ENCODE data around the gene ZNF793.

The ZNF793 gene

GRCh38 chr19:37506387-37507166 is at the start of gene ZNF793:
TSS of gene ZNF793 (plus strand) at chr19:37506939. CDS start at chr19:37523440, 16,501 bp downstream.
- peak within 1 kb of the TSS; percentile 43 to 99 (median 93) for H3K27ac ChIP-seq

DNA sequence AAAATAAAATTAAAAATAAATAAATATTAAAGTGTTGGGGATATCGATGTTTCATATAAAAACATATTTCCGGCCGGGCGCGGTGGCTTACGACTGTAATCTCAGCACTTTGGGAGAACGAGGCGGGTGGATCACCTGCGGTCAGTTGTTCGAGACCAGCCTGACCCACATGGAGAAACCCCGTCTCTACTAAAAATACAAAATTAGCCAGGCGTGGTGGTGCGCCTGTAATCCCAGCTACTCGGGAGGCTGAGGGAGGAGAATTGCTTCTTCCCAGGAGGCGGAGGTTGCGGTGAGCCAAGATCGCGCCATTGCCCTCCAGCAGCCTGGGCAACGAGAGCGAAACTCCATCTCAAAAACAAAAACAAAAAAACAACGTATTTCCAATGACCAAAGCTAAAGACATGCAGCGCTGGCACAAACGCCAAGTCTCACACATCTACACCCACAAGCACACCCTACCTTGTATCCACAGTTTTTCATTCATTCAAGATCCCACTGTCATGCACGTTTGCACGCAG is 40.4 kb upstream of the ZNF793 start:
- Histone ChIP-seq H3K27ac (peak overlapping the region in 20 of 21 experiments; percentile 67 to 95 (median 84)), H3K4me3 (peak overlapping the region; percentile 67 to 87 (median 75))

More at GRCh38 chr19:37506387-37507166, at the start of gene ZNF793:
- H3K4me3 ChIP-seq = peak within 1 kb of the TSS; percentile 42 to 71 (median 64)

GRCh38 chr19:37466798-37467607 is 39.7 kb upstream of the ZNF793 start, which contains the start of gene ZNF569:
TSS of gene ZNF569 (minus strand) at chr19:37467444. CDS start at chr19:37444921, 22,523 bp downstream.
- peak within 1 kb of the TSS; percentile 67 to 87 (median 78) for H3K4me3 ChIP-seq
- peak within 1 kb of the TSS; percentile 55 to 95 (median 84) for H3K27ac ChIP-seq

DNA sequence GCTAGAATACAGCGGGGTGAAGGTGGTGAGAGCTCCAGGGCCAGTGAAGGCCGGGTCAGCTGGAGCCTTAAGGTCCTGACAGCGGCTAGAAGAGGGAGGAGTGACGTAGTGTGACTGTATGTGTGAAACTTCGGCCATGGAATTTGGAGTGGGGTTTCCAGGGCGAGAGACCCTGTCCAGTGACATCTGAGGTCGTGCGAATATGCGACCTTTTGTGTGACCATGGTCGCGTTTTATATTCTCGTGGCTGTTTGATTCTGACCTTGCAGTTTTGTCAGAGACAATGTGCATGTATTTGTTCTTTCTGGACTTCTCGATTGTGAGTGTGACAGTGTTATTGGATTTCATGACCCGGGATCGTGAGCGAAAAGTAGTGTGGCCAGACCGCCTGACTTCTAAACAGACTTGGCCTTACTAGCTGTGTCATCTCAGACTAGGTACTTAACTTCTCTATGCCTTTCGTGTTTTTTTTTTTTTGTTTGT is 39.1 kb upstream of the ZNF793 start:
- H3K27ac ChIP-seq = peak overlapping the region in 20 of 21 experiments; percentile 67 to 95 (median 84)
- peak overlapping the region; percentile 67 to 87 (median 75) for H3K4me3 ChIP-seq

- Histone ChIP-seq H3K27ac (peak within 1 kb of the TSS; percentile 27 to 93 (median 83)), H3K4me3 (peak within 1 kb of the TSS; percentile 51 to 91 (median 71))
Measured at GRCh38 chr19:37468961-37469777, 37.6 kb upstream of the ZNF793 start, which contains the start of gene ZNF570. TSS of gene ZNF570 (plus strand) at chr19:37469356. CDS start at chr19:37470355, 999 bp downstream.

- Histone ChIP-seq H3K4me3 (peak overlapping the region in 2 of 7 experiments; percentile 69 to 91), H3K27ac (peak overlapping the region in 3 of 21 experiments; percentile 74 to 86 (median 83))
Measured at GRCh38 chr19:37470216-37470615, 36.5 kb upstream of the ZNF793 start.

DNA sequence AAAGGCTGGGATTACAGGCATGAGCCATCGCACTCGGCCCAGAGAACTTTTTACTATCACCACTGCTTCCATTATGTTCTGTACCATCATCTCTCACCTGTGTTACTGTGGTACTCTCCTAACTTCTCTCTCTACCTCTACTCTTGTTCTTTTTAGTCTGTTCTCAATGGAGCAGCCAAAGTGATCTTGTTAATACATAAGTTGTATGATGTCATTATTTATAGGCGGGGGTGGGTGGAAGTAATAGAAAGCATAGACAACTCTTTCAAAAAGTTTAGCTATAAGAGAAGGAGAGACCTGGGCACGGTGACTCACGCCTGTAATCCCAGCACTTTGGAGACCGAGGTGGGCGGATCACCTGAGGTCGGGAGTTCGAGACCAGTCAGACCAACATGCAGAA is 34.6 kb upstream of the ZNF793 start:
- H3K4me3 ChIP-seq = no peak overlapping the region
- H3K27ac ChIP-seq = no peak overlapping the region

GRCh38 chr19:37484406-37485168 is 22.2 kb upstream of the ZNF793 start:
- no peak overlapping the region for H3K4me3 ChIP-seq
- H3K27ac ChIP-seq = no peak overlapping the region

- Histone ChIP-seq H3K4me3 (no peak overlapping the region), H3K27ac (no peak overlapping the region)
Measured at GRCh38 chr19:37492213-37492612, 14.5 kb upstream of the ZNF793 start.

- Histone ChIP-seq H3K4me3 (peak overlapping the region; percentile 42 to 71 (median 64)), H3K27ac (peak overlapping the region in 20 of 21 experiments; percentile 71 to 99 (median 93))
Measured at GRCh38 chr19:37505958-37506386, 767 bp upstream of the ZNF793 start.

DNA sequence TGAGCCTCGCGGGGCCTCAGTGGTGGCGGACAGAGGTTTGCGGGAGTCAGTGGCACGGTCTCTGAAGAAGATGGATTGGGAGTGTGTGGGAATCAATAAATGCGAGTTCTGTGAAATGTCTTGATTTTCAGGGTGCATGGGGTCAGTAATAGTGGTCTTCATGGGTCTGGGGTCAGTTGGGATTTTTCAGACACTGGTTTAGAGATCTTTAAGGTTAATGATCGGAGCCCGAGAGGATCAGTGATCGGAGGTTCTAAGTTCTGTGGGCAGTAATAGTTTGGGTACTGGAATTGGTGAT is 377 bp downstream of the ZNF793 start:
- H3K27ac ChIP-seq = peak overlapping the region in 20 of 21 experiments; percentile 71 to 99 (median 93)
- peak overlapping the region; percentile 42 to 71 (median 64) for H3K4me3 ChIP-seq

DNA sequence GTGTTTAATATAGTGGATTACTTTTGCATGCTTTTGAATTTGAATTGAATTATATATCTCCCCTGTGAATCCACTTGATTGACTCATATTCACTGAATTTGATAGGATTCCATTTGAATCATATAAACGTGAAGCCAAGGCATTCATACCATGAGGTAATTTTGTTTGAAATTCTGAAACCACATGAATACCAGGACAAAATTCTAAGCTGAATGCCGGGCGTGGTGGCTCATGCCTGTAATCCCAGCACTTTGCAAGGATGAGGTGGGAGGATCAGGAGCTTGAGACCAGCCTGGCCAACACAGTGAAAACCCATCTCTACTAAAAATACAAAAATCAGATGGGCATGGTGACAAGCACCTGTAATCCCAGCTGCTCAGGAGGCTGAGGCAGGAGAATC is 4.4 kb downstream of the ZNF793 start:
- Histone ChIP-seq H3K27ac (no peak overlapping the region), H3K4me3 (no peak overlapping the region)

DNA sequence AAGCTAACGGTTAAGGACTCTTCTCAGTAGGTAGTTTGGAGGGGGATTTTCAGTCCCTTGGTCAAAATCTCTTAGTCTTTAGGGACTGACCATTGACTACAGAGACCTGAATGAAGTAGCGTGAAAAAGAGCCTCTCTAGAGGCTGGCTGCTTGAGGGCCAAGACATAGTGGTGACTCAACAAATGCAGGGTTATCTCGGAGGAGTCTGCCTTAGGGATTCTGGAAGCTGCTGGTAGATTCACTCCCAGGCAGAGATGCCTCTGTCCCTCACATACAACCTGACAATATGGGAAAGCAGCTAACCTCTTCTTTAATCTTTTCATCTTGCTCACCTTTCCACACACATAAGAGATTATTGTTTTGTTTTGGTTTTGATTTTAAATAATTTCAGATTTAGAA is 5.1 kb downstream of the ZNF793 start:
- H3K4me3 ChIP-seq = no peak overlapping the region
- H3K27ac ChIP-seq = no peak overlapping the region

DNA sequence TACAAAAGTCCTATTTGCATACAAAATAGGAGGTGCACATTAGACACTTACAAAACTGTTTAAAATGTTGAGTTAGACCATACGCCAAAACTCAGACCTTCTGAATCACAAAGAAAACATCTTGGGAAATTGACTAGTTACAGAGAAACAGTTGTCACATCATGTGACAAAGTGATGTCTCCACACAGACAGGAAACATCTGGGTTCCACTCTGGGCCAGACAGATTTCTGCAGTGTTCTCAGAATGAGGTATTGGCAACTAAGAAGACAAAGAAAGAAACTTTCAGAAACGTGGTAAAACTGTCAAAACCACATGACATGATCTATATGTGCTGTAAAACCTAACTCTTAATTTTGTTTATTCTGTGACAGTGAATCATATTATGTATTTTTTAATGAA is 6.7 kb downstream of the ZNF793 start:
- H3K4me3 ChIP-seq = no peak overlapping the region
- no peak overlapping the region for H3K27ac ChIP-seq

- Histone ChIP-seq H3K4me3 (no peak overlapping the region), H3K27ac (no peak overlapping the region)
Measured at GRCh38 chr19:37519890-37520289, 13.2 kb downstream of the ZNF793 start.

GRCh38 chr19:37537391-37537947 is 30.7 kb downstream of the ZNF793 start:
- Histone ChIP-seq H3K27ac (no peak overlapping the region), H3K4me3 (no peak overlapping the region)

DNA sequence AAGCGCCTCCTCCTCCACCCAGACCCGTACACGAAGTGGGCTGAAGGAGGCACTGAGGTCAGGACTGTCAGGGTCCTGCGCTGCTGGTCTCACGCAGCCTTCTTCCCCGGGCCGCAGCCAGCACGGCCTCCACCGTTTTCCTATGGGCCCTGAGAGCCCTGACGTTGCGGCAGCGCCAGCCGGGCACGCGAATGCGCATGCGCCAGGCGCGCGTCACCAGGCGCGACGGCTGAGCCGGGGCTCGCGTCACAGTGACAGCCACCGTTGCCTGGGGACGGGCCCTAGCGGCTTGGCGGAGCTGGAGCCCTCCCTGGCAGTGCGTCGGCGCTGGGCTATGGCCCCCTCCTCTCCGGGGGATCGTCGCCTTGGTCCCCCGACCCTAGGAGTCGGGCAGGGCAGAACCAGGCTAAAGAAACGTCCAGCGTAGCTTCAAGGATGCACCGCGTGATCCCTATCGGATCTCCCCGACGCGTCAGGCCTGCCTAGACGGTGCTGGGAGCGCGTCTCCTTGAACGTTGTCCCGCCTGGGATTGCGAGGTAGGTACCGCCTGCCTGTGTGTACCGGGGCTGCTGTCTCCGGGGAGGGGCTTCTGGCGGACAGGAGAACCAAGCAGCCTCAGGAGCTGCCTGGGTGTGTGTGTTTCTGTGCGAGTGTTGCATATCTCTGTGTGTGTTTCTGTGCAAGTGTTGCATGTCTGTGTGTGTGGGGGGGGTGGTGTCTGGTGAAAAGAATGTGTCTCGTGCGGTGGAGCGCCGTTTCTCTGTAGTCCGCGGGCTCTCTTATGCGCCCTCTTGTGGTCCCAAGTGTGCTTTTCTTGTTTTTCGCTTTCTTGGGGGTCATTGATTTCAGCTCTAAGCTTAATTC is 44.6 kb downstream of the ZNF793 start:
- Histone ChIP-seq H3K4me3 (peak overlapping the region; percentile 15 to 43 (median 31)), H3K27ac (peak overlapping the region in 1 of 21 experiments; percentile 12)

Data from skin epidermis (tissue), 12 donors.